Measurements from ENCODE around the gene SSU72. TPM values are rescaled to one million over a fixed set of nuclear protein-coding genes. Genes with fewer than 3 reads are reported as not detected.
"Not testable (repeated sequence)": the region's sequence is repeated elsewhere in the genome, so short reads cannot be mapped to it uniquely, and the experiment has no call there.

SSU72 gene
- polyA plus RNA-seq, 10 donors = 80.9 to 98.9 (median 86.8) TPM

GRCh38 chr1:1598051-1598719 is 23.5 kb upstream of the SSU72 start:
- DNase-seq = no peak

GRCh38 chr1:1597275-1597930 is 22.7 kb upstream of the SSU72 start:
- DNase-seq = no peak

DNA sequence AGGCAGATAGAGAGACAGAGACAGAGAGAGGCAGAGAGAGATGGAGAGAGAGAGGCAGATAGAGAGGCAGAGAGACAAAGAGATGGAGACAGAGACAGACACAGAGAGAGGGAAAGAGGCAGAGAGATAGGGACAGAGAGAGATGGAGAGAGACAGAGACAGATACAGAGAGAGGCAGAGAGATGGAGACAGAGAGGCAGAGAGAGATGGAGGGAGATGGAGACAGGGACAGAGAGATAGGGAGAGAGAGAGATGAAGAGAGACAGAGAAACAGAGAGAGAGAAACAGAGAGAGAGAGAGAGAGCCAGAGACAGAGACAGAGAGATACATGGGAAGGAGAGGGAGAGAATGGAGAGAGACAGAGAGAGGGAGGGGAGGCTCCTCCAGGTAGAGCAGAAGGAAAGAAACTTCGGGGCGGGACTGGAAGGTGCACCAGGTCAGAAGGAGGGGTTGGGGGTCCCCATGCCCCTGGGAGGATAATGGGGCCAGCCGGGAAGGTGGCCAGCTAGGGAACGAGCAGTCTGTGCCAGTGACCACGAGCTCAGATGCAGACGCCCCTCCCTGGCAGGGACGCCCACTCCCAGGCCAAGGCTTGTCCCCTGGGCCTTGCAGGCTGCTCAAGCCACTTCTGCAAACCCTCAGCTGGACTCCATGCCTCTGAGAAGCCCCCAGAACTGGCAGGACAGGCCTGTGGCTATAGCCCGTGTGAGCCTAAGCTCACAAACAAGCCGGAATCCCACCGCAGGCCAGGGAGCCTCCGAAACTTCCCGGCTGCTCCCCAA is 22.0 kb upstream of the SSU72 start:
- peak in 1 of 3 donors; percentile 47 for DNase-seq

GRCh38 chr1:1595341-1595740 is 20.7 kb upstream of the SSU72 start:
- DNase-seq = not testable (repeated sequence)

DNA sequence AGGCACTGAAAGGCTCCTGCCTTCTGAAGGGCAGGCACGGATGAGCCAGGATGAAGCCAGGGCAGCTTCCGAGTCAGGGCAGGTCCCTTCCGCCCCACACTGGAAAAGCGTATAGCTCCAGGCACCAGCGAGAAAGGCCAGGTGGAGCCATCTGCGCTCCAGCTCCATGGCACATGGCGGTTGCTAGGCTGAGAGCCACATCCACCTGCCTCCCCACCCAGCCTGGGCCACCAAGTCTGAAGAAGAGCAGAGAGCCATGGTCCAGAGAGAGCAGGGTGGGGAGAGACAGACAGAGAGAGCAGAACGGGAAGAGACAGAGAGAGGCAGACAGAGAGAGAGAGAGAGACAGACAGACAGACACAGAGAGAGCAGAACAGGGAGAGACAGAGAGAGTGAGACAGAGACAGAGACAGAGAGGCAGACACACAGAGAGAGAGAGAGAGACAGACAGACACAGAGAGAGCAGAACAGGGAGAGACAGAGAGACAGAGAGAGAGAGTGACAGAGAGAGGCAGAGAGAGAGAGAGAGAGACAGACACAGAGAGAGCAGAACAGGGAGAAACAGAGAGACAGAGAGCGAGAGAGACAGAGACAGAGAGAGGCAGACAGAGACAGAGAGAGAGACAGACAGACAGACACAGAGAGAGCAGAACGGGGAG is 20.1 kb upstream of the SSU72 start:
- peak in 1 of 3 donors; percentile 60 for DNase-seq

DNA sequence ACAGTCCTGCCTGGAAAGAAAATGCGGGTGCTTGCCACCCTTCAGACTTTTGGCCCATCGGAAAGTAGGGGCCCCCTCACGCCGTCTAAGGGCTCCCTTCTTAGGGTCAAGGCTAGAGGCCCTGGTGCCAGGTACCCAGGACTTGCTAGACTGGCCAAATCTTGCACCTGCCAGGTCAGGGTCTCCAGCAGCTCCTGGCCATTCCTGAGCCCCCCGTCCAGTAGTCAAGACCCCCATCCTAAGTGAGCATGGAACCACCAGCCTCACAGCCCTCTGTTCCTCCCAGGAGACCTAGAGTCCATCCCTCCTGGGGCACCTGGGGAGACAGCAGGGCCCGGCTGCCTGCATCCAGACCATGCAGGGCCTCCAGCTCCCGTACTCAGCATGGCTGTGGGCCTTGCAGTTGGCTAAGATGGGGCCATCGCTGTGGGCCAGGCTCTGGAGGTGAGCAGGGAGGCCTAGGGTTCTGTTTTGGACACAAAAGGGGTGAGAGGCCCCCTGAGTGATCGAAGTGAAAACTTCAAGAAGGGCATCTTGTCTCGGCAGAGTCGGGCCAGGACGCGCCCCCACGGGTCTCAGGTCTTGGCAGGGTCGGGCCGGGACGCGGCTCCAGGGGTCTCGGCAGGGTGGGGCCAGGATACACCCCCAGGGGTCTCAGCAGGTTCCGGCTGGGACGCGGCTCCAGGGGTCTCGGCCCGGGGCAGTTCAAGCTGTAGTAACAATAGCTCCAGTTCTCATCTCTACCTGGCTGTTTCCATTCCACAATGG is 19.4 kb upstream of the SSU72 start:
- DNase-seq = no peak

- DNase-seq = no peak
Observed at GRCh38 chr1:1591452-1591851, 16.8 kb upstream of the SSU72 start.

- DNase-seq = no peak
Observed at GRCh38 chr1:1583347-1584010, 8.8 kb upstream of the SSU72 start.

- no peak for DNase-seq
Observed at GRCh38 chr1:1582585-1583346, 8.1 kb upstream of the SSU72 start.

GRCh38 chr1:1578371-1578940 is 3.8 kb upstream of the SSU72 start:
- DNase-seq = no peak

DNA sequence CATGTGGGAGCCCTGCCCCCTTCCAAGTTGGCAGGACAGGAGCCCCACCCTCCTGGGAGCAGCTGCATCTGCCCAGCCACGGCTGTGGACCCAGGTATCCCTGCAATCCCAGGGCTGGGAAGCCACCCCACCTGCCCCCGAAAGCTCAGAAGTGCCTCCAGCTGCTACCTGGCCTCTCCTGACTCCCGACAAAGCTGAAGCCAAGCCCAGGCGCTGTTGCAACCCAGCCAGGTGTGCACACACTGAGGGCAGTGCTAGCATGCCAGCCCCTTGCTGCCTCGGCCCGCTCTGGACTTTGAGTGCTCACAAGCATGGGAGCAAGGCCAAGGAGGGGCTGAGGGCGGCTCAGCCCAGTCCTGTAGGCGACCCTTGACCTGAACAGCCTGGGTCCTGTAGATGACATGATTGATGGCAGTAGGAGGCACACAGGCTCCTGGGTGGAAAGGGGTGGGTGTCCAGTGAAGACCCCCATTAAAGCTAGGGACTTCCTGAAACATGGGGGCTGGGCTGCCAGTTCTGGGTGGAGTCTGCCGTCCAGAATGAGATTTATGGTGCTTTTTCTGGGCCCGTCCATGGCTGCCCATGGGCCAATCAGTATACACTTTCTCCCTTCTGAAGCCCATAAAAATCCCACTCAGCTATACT is 2.8 kb upstream of the SSU72 start:
- no peak for DNase-seq

GRCh38 chr1:1573843-1574720 is 581 bp downstream of the SSU72 start:
- DNase-seq = peak; percentile 49 to 88 (median 65)

DNA sequence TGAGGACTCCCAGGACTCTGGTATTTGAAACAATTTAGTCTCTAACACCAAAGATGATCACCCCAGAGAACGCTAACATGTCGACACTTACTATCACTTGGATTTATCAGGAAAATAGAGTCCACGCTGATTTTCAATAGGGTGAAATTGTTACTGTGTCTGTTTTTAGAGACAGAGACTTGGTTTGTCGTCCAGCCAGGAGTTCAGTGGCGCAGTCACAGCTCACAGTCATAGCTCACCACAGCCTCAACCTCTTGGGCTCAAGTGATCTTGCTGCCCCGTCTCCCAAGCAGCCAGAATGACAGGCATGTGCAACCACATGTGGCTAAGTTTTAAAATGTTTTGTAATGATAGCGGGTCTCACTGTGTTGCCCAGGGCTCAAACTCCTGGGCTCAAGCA is 5.3 kb downstream of the SSU72 start:
- no peak for DNase-seq

- DNase-seq = no peak
Observed at GRCh38 chr1:1567891-1568291, 6.8 kb downstream of the SSU72 start.

- no peak for DNase-seq
Observed at GRCh38 chr1:1567152-1567875, 7.3 kb downstream of the SSU72 start.

DNA sequence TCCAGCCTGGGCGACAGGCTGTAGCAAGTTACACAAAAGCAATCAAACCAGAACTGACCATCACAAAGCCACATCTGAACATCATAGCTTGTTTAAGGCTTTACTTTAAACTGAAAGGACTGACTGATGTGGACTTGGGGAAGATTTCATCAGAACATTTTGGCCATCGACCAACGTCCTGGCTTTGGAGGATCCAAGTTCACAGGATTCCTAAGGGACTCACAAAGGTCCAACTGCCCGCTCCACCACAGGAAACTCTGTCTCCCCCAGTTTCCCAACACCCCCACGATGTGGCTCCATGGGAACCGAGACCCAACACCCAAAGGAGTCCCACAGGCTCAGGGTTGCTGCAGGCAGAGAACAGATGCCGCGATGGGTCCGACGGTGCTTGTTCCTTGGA is 9.3 kb downstream of the SSU72 start:
- DNase-seq = no peak

DNA sequence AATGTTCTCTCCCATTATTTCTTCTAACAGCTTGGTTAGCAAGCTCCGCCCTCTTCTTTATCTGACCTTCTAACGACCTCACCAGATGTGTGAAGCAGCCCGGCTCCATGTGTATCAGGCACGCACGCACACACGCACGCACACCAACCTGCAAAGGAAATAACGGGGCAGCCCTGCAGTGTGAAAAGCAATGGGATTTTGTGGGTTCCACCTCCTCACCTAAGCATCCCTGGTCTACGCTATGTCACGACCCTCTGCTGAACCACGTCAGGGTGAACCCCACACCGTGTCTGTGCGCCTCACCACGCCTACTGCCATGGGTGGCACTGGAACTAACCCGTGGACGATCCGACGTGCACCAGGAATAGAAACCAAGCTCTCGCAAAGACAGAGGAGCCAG is 10.4 kb downstream of the SSU72 start:
- DNase-seq = no peak

GRCh38 chr1:1563688-1564087 is 11.0 kb downstream of the SSU72 start:
- no peak for DNase-seq
